Islet of Langerhans (tissue), 1 donor: ENCODE measurements around the gene OSBPL1A.

Experiments used
- FAIRE-seq: peaks from one replicate; lab custom pipeline; 2011; peaks lifted over from hg19 to GRCh38; lab: Jason Lieb, UNC

Gene OSBPL1A

GRCh38 chr18:24267878-24268277 is 129.7 kb downstream of the OSBPL1A start:
- FAIRE-seq = no peak

DNA sequence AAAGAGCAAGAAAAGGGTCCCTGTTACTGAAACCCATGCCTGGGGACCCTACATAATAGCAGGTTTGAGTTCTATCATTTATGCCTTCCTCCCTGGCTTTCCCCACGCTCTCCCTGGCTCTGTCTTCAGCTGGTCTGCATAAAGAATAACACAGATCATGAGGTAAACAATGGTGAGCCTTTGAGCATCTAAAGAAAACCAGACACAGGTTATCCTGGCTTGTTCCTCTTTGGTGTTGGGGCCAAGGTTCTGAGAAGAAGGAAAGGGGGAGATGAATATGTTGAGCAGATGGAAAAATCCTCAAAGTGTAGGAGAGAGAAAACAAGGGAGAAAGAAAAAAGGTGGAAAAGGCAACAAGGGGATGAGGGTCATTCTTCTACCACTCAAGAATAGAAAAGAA is 131.5 kb downstream of the OSBPL1A start:
- no peak for FAIRE-seq

- no peak for FAIRE-seq
These were observed 132.0 kb downstream of the OSBPL1A start for GRCh38 chr18:24265502-24266064.

DNA sequence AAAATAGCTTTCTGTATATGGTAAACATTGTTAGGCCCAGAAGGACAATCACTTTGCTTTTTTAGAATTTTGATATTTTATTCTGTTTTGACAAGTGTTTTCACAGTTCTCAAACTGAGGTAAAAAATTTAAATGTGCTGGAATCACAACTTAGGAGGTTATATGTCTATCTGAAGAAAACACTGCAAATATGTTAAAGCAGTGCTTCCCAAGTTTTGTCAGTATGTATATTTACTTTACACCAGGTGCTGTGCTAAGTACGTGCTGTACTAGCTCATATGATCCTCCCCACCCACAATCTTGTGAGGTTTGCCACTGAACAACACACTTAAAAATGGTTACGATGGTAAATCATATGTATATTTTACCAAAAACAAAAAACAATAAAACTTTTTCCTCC is 134.6 kb downstream of the OSBPL1A start:
- FAIRE-seq = no peak

GRCh38 chr18:24262087-24262486 is 135.5 kb downstream of the OSBPL1A start:
- no peak for FAIRE-seq

GRCh38 chr18:24259869-24260641 is 137.6 kb downstream of the OSBPL1A start:
- no peak for FAIRE-seq

DNA sequence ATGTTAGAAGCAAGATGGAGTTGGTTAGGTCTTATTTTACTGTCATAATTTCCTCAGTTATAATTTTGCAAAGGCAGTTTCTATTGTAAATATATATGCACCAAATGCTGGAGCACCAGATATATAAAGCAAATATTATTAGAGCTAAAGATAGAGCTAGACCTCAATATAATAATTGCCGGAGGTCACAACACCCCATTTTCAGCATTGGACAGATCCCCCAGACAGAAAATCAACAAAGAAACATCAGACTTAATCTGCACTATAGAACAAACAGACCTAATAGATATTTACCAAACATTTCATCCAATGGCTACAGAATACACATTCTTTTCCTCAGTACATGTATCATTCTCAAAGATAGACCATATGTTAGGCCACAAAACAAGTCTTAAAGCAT is 143.6 kb downstream of the OSBPL1A start:
- FAIRE-seq = no peak

GRCh38 chr18:24249716-24250115 is 147.9 kb downstream of the OSBPL1A start:
- no peak for FAIRE-seq

- no peak for FAIRE-seq
These were observed 149.3 kb downstream of the OSBPL1A start for GRCh38 chr18:24248359-24248758.

DNA sequence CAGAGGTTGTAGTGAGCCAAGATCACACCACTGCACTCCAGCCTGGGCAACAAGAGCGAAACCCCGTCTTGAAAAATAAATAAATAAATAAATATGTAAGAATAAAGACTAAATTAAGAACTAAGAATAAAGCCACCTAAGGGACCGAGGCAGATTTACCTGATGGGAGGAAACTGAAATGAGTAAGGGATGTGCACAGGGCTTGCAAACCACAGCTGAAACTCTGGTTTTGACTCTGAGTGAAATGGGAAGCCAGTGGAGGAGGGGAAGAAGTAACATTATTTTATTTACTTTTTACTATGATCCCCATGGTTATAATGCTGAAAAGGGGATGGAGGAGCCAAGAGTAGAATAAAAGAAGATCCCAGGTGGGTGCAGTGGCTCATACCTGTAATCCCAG is 151.5 kb downstream of the OSBPL1A start:
- no peak for FAIRE-seq

- FAIRE-seq = no peak
These were observed 152.9 kb downstream of the OSBPL1A start for GRCh38 chr18:24244698-24245097.

DNA sequence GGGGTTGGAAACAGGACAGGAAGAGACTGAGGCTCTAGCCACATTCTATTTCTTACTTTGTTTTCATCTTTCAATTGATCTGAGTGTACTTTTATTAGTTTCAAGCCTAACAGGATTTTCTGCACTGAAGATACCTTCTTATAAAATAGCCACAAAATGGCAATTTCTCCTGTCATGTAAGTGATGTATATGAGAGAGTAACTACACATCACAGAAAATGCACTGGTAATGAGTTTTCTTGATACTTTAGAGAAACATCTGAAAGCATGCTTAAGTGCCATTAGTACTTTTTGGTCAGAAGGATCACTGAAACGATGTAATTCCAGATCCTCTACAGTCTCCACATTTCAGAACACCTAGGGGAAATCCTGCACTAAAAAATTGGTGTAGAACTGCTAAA is 153.9 kb downstream of the OSBPL1A start:
- FAIRE-seq = no peak

- FAIRE-seq = peak; percentile 82
These were observed 158.3 kb downstream of the OSBPL1A start for GRCh38 chr18:24239341-24239740.

DNA sequence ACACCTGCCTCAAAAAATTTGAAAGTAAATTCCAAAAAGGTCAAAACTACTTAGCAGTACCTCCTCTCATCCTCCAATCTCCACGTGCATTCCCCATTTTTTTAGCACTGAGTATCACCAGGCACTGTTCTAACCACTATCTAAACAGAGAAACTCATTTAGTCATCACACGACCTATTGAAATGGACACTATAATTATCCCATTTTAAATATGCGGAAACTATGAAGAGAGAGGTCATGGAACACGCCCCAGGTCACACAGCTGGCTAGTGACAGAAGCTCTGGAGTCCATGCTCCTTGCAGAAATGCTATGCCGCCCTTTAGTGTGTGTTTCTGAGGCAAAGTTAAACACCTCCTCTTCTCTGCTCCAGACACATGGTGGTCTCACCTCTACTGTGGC is 159.2 kb downstream of the OSBPL1A start:
- no peak for FAIRE-seq

- no peak for FAIRE-seq
These were observed 162.7 kb downstream of the OSBPL1A start for GRCh38 chr18:24234850-24235418.

DNA sequence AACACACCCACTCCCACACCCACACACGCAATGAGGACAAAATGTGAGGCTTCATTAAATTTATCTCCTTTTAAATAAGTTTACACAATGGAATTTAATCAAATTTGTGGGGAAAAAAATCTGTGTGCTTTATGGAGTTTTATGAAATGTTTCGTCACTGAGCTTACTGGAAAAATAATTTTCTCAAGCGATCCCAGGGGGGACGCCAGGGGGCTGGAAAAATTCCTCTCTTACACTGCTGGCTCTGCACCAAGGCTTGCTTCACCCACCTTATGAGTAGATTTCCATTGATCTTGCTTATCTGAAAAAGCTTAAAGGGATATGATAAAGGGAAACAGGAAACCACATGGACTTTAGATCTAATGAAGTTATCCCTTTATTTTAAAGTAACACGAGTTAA is 163.3 kb downstream of the OSBPL1A start:
- no peak for FAIRE-seq

- FAIRE-seq = no peak
These were observed 164.8 kb downstream of the OSBPL1A start for GRCh38 chr18:24232800-24233199.

- no peak for FAIRE-seq
These were observed 165.6 kb downstream of the OSBPL1A start for GRCh38 chr18:24231773-24232735.

DNA sequence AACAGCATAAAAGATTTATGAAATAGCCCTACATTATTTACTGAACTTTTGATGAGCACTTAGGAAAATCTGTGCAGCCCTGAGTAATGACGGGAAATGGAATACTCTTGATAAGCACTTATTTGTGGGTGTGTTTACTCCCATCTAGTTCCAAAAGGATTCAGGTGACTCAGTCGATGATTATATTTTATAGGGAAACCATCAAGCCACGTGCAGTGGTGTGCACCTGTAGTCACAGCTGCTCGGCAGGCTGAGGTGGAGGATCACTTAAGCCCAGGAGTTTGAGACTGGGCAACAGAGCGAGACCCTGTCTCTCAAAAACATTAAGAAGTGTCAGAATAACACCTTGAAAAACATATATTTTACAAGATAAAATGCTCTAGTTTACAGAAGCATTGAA is 166.9 kb downstream of the OSBPL1A start:
- FAIRE-seq = no peak

DNA sequence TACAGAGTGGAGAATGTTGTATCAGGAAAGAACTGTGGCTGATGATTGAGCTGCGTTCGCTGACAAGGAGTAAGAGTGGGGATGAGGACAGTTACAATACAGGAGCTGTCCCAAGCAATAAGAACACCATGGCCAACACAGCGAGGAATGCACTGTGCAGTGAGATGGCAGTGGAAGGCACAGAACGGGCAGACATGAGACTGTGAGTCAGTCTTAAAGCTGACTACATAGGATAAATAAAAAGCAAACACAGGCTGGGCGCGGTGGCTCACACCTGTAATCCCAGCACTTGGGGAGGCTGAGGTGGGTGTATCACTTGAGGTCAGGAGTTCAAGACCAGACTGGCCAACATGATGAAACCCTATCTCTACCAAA is 169.0 kb downstream of the OSBPL1A start:
- FAIRE-seq = no peak

DNA sequence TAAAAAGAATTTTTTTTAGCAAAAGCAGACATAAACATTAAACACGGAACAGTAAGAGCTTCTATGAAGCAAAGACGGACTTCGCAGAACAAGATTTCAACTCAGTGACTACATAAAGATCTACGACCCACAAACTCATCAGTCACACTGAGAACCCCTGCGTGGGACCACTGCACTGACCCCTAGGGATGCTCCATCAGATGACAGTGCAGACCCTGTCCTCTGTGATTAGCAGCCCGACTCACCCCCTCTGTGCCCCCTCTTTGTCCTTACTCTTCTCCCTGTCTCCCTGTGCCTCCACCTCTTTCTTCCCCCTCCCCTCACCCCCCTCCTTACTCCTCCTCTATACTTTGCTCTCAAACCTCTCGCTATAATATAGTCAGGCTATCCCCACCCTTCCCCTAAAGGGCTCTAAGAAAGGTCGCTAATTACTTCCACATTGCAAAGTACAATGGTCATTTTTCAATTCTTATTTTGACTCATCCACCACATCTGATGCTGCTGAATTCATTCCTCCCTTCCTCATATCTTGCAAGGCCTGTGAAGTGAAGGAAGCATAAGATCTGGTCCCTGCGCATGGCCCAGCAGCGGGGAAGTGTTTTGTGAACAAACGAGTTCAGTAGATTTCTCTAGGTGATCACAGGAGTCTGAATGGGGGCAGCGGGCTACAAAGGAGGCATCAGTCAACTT is 169.5 kb downstream of the OSBPL1A start:
- FAIRE-seq = no peak

- no peak for FAIRE-seq
These were observed 177.3 kb downstream of the OSBPL1A start for GRCh38 chr18:24220318-24220688.
